ENCODE data around the gene LONRF2. TPM values are rescaled to one million over a fixed set of nuclear protein-coding genes. Genes with fewer than 3 reads are reported as not detected.

LONRF2 gene
- total RNA-seq, 1 experiment from 2014 or later: 3.5 TPM

GRCh38 chr2:100242891-100243619 is 79.2 kb downstream of the LONRF2 start:
- intact Hi-C loops (cut with micrococcal nuclease; ENCODE audit: unreplicated experiment): loop anchor here (1.0 kb wide), 1 partner anchor 684 kb away; no protein-coding TSS in a partner anchor
- H3K27me3 ChIP-seq (replicated peaks; ENCODE audit: insufficient read depth, low read depth, low read length, poor library complexity): no peaks in the 10 kb centered on the region
- no peak for TF ChIP-seq EZH2 (IDR thresholded peaks at IDR 0.05; ENCODE audit: borderline replicate concordance, low read depth, low read length, poor library complexity, severe bottlenecking)
- TF ChIP-seq, protein P1, sequence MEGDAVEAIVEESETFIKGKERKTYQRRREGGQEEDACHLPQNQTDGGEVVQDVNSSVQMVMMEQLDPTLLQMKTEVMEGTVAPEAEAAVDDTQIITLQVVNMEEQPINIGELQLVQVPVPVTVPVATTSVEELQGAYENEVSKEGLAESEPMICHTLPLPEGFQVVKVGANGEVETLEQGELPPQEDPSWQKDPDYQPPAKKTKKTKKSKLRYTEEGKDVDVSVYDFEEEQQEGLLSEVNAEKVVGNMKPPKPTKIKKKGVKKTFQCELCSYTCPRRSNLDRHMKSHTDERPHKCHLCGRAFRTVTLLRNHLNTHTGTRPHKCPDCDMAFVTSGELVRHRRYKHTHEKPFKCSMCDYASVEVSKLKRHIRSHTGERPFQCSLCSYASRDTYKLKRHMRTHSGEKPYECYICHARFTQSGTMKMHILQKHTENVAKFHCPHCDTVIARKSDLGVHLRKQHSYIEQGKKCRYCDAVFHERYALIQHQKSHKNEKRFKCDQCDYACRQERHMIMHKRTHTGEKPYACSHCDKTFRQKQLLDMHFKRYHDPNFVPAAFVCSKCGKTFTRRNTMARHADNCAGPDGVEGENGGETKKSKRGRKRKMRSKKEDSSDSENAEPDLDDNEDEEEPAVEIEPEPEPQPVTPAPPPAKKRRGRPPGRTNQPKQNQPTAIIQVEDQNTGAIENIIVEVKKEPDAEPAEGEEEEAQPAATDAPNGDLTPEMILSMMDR (conservative IDR thresholded peaks at IDR 0.05; ENCODE audit: low read depth, low read length): peak; percentile 70
- CTCF ChIA-PET: no interaction called here
- no peaks in the 10 kb centered on the region for H3K4me1 ChIP-seq (ENCODE audit: insufficient read depth, low read length, poor library complexity, severe bottlenecking)
- no peaks in the 10 kb centered on the region for H3K9me3 ChIP-seq (ENCODE audit: low read depth, low read length, poor library complexity, severe bottlenecking)
- no peak overlapping the region for H3K27ac ChIP-seq (ENCODE audit: low read depth, low read length, poor library complexity, severe bottlenecking)
- BruUV-seq (replicated peaks): no TSS peak
- no peaks in the 10 kb centered on the region for H3K36me3 ChIP-seq (ENCODE audit: insufficient read depth, low read length, poor library complexity, severe bottlenecking)
- no peak overlapping the region for H3K4me3 ChIP-seq (ENCODE audit: low read depth, low read length, poor library complexity, severe bottlenecking)
- POLR2A ChIA-PET (ENCODE audit: low non-redundant PET): no interaction called here
- DNase-seq (ENCODE audit: low spot score): peak; percentile 47

DNA sequence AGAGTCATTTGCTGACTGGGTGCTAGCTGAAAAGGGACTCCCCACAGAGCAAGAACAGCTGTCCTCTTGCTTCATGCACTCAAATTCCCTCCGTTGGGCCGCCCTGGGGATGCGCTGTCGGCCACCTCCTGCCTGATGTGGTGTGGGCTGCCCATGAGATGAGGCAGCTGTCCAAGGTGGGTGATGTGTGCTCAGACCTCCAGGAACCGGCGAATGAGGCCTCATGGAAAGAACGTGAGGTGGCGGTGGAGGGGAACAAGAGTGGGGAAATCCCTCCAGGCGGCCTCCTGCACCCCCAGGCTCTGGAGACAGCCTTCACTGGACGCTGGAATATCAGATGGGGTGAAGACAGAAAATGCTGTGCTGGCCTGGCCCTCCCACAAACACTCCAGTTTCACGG is 79.8 kb downstream of the LONRF2 start:
- ChIA-PET CTCF (no interaction called here), POLR2A (ENCODE audit: low non-redundant PET) (no interaction called here)
- Histone ChIP-seq H3K9me3 (ENCODE audit: low read depth, low read length, poor library complexity, severe bottlenecking) (no peaks in the 10 kb centered on the region), H3K4me1 (ENCODE audit: insufficient read depth, low read length, poor library complexity, severe bottlenecking) (no peaks in the 10 kb centered on the region), H3K27me3 (replicated peaks; ENCODE audit: insufficient read depth, low read depth, low read length, poor library complexity) (no peaks in the 10 kb centered on the region), H3K27ac (ENCODE audit: low read depth, low read length, poor library complexity, severe bottlenecking) (no peak overlapping the region), H3K4me3 (ENCODE audit: low read depth, low read length, poor library complexity, severe bottlenecking) (no peak overlapping the region), H3K36me3 (ENCODE audit: insufficient read depth, low read length, poor library complexity, severe bottlenecking) (no peaks in the 10 kb centered on the region)
- DNase-seq (ENCODE audit: low spot score): no peak
- TF ChIP-seq EZH2 (IDR thresholded peaks at IDR 0.05; ENCODE audit: borderline replicate concordance, low read depth, low read length, poor library complexity, severe bottlenecking): no peak
- TF ChIP-seq, protein P1 (conservative IDR thresholded peaks at IDR 0.05; ENCODE audit: low read depth, low read length): no peak
- intact Hi-C loops (cut with micrococcal nuclease; ENCODE audit: unreplicated experiment): no loop called here
- BruUV-seq (replicated peaks): no TSS peak

- no TSS peak for BruUV-seq (replicated peaks)
- TF ChIP-seq, protein P1 (conservative IDR thresholded peaks at IDR 0.05; ENCODE audit: low read depth, low read length): no peak
- TF ChIP-seq EZH2 (IDR thresholded peaks at IDR 0.05; ENCODE audit: borderline replicate concordance, low read depth, low read length, poor library complexity, severe bottlenecking): no peak
- Histone ChIP-seq H3K27ac (ENCODE audit: low read depth, low read length, poor library complexity, severe bottlenecking) (no peak overlapping the region), H3K4me3 (ENCODE audit: low read depth, low read length, poor library complexity, severe bottlenecking) (no peak overlapping the region), H3K36me3 (ENCODE audit: insufficient read depth, low read length, poor library complexity, severe bottlenecking) (no peaks in the 10 kb centered on the region), H3K9me3 (ENCODE audit: low read depth, low read length, poor library complexity, severe bottlenecking) (no peaks in the 10 kb centered on the region), H3K4me1 (ENCODE audit: insufficient read depth, low read length, poor library complexity, severe bottlenecking) (no peaks in the 10 kb centered on the region), H3K27me3 (replicated peaks; ENCODE audit: insufficient read depth, low read depth, low read length, poor library complexity) (no peaks in the 10 kb centered on the region)
- no peak for DNase-seq (ENCODE audit: low spot score)
- ChIA-PET POLR2A (ENCODE audit: low non-redundant PET) (no interaction called here), CTCF (no interaction called here)
- intact Hi-C loops (cut with micrococcal nuclease; ENCODE audit: unreplicated experiment): no loop called here
These were observed 81.1 kb downstream of the LONRF2 start for GRCh38 chr2:100241236-100241635.
